ENCODE measurements around the gene CIZ1.

- no peak for TF ChIP-seq CTCF (IDR thresholded peaks at IDR 0.05; ENCODE audit: low read depth, low read length)
- TF ChIP-seq MAX (IDR thresholded peaks at IDR 0.05; ENCODE audit: low read depth, low read length), result no peak
- no peak for TF ChIP-seq POLR2A (IDR thresholded peaks at IDR 0.05; ENCODE audit: extremely low read depth, insufficient read length)
- TF ChIP-seq MYC (IDR thresholded peaks at IDR 0.05; ENCODE audit: low read depth, low read length), result no peak
Measured at GRCh38 chr9:128175726-128176125, 15.6 kb downstream of the CIZ1 start.

Measured in NB4 (cell line).